GM18508 (cell line): ENCODE measurements around the gene SIAH1.
"Not testable (repeated sequence)": the region's sequence is repeated elsewhere in the genome, so short reads cannot be mapped to it uniquely, and the experiment has no call there.

Source experiments
- ATAC-seq: cut with Tn5 transposase; IDR thresholded peaks from one replicate; pipeline ENCODE4 v1.9.1; 2021; ENCODE audit warnings: moderate number of reproducible peaks; ENCODE audit not compliant: insufficient read depth, unreplicated experiment

SIAH1 gene

DNA sequence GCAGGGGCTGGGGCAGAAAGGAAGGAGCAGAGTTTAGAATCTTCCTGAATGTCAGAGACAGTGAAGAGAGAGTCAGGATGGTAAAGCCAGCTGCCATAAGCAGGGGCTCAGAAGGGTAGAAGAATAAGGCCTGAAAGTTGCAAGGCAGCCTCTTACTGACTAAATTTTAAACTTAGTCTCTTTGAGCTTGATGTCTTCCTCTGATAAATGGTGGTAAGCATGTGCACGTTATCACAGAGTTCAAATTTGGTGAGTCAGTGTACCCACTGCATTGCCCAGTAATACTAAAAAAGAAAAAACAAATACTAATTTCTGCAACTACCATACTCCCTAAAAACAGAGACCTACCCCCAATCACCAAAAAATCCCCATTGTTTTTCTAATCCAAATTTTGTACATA, 45.2 kb downstream of the SIAH1 start:
- ATAC-seq = no peak

DNA sequence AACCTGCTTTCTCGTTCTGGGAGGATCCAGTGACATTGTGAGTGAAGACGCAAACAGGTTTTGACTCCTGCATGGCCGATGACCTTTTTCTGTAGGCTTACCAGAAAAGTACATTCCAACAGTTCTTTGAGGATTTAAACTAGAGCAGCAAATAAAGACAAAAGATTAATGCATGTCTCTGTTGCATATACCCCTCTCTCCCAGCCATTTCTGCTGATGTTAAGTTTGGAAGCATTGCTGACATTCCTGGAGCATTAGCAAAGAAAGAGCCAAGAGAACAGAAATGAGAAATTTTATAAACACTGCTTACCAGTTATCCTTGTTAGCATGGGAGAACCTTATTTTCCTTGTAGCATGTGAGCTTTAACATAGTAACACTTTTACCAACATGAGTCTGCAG, 49.3 kb downstream of the SIAH1 start:
- ATAC-seq = no peak

DNA sequence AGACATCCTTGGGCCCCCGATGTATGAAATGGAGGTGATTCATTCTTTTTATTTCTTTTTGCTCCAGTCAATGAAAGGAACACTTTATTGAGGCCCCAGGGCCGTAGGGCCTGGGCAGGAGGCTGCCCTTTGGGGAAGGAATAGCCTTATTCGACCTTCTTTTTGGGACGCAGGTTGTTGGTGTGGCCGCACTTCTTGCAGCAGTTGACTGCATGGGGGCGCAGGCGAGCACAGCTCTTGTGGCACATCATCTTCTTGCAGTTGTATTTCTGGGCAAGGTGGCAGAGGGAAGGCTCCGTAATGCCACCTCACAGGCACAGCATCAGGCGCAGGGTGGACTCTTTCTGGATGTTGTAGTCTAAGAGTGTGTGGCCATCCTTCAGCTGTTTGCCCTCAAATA, 50.9 kb downstream of the SIAH1 start:
- ATAC-seq = no peak

DNA sequence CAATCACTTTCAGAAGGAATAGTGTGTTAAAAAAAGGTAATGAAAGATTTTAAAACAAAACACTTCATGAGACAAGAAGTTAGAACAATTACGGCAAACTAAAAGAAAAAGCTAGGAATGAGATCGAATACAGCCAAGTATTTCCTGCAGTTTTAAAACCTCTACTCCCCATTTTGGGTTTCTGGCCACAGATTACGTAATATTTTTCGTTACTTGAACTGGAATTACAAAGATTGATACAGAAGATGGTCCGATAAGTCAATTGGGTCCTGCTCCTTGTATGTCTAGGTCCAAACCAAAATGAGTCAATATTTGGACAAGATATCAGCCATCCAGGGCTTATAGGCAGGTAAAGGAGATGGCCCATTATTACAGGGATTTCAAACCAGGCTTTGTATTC, 52.2 kb downstream of the SIAH1 start:
- ATAC-seq = no peak

DNA sequence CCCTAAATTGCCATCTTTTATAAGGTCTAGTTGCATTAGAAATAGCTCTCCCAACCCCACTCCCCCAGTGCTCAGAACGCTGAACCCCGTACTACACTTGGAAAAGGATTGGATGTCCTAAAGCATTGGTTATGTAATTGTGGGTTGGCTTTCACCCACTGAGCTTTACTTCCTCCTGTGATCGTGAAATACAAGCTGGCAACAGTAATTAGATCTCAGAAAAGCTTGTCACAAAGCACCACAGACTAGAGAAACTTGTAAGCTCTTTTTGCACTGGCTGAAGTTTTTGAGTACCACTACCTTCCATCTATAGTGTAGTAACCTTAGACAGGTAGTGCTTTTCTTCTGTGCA, 54.4 kb downstream of the SIAH1 start:
- no peak for ATAC-seq

DNA sequence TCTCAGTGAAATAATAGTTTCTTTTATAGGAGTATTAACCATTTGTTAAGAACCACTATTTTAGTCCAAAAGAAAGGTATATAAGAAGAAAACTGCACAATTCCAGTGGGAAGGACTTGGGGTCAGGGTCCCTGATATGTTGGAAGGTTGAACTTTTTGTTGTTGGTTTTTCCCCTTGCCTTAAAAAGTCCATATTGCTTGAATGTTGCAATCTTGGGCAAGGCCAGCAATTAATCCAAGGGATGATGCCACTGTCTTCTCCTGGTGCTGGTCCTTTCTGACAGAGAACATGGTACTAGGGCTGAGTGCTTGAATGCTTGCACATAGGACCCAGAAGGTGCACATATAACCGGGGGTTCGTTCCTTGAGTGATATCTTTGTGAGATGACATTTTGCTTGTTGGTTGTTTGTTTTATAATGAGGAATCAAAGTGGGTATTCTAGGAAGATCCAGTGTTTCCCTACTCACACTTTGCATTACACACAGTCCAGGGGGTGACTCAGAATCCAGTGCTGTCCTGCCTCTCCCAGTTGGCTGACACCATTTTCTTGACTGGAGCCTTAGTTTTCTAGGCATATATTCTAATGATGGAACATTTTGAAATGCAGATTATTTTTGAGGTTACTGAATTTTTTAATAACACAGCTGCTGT, 54.9 kb downstream of the SIAH1 start:
- no peak for ATAC-seq

DNA sequence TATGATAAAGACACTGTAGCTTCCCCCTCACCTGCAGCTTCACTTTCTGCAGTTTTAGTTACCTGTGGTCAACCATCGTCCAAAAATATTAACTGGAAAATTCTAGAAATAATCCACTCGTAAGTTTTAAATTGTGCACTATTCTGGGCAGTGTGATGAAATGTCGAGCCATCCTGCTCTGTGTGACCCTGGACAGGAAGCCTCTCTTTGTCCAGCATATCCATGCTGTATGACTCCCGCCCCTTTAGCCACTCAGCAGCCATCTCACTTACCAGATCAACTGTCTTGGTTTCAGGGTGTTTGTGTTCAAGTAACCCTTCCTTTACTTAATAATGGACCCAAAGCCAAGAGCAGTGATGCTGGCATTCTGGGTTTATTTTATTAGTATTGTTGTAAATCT, 56.1 kb downstream of the SIAH1 start:
- no peak for ATAC-seq

DNA sequence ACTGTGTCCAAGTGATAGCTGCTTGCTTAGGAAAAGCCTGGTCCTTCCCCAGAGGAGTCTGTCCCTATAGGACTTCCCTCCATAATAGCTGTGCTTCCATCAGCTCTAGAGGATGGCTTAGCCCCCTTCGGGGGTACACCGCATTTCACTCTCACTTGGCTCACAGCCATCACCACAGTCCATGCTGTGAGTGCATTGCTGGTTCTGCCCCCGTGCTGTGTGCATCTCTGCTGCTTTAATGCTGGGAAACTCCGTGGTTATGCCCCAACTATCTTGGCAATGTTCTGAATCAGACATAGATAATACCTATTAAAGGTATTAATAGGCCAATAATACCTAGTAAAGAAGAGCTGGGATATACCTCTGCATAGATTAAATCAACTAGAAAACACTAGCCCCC, 58.3 kb downstream of the SIAH1 start:
- no peak for ATAC-seq

DNA sequence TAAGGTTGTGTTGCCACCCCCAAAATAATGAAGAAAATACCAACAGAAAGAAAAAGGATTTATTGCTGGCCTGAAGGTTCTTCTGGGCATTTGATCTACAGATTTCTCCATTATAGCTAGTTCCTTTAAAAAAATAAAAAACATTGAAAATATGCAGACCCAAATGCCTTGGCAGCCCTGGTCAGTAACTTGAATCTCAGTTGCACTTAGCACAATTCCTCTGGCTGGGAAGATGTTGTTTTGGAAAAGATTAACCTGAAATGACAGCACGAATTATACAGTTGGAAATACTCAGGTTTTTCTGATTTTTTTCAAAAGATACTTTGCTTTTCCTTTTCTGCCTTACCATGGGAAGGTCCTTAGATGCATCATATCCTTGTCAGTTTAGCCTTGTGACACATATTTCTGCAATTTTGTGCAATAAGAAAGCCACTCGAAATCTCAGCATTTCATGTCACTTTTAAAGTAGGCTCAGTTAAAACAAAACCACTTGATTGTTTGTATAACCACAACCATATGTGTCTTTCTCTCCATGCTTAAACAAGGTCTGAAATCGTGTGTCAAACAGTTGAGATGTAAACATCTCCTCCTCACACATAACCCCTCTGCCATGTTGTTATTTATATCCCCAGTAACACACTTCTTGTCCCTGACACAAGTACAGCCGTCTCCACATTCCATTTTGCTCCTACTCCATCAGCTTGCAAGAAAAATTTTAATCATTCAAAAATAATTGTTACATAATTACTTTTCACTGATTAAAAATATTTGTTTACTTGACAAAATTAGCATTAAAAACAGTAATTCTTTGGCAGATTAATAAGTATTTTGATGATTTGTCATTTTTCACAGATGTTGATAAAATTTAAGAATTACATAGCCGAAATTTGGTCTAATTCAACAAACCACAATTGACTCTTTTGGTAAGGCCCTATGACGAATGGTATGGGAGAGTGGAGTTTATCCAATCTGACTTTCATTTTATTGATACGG, 61.1 kb downstream of the SIAH1 start:
- no peak for ATAC-seq

DNA sequence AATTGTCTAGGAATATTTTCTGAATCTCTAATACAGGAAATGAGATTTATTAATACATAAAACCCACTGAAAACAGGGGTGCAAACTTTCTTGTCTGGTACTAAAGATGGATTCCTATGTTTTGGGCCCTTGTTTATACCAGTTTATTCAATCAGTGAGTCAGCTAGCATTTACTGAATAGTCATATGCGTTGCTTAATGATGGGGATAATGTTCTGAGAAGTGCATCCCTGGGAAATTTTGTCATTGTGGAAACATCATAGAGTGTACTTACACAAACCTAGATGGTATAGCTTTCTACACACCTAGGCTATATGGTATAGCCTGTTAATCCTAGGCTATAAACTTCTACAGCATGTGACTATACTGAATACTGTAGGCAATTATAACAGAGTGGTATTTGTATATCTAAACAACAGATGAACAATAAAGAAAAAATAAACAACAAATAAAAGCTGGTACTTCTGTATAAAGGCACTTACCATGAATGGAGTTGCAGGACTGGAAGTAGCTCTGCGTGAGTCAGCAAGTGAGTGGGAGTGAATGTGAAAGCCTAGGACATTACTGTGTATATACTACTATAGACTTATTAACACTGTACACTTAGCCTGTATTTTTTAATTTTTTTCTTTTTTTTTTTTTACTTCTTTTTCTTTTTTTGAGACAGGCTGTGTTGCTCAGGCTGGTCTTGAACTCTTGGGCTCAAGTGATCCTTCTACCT, 63.7 kb downstream of the SIAH1 start:
- no peak for ATAC-seq

DNA sequence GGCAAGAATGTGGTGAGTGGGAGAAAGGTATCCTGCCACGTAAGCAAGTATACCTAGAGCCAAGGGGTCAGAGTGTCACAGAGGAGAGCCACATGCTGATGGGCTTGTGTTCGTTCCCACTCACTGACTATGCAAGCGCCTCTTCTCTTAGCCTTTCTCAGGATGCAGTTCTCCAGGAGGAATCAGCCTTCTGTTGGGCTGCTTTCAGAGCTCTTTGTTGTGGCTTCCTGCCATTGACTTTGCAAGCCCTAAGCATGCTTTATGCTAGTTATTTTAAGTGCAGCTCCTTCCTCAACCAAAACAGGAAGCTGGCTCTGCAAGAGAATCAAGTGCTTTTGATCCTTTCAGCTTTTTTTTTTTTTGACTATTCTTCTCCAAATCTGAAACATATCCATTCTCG, 66.6 kb downstream of the SIAH1 start:
- no peak for ATAC-seq

DNA sequence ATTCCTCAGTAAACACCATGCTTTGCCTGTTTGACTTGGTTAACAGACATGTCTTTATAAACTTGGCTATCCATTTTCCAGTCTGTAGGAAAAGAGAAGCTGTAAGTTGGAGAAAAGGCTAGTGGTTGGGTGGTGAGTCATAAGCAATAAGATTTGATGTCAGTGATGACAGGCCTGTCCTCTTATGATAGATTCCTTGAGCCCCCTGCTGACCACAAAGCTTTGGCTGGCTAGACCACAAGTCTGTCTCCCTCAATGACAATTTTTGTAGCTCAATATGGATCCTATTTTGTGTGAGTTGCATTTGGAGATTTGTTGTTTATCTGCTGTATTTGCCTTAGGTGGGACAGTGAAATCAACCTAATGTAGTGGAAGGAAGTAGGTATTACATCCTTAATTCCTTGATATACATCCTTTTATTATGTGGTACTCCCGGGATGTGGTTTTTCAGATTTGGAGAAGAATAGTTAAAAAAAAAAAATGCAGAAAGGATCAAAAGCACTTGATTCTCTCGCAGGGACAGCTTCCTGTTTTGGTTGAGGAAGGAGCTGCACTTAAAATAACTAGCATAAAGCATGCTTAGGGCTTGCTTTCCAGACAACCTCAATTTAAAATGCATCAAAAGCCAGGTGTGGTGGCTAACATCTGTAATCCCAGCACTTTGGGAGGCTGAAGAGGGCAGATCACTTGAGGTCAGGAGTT, 67.4 kb downstream of the SIAH1 start:
- no peak for ATAC-seq

DNA sequence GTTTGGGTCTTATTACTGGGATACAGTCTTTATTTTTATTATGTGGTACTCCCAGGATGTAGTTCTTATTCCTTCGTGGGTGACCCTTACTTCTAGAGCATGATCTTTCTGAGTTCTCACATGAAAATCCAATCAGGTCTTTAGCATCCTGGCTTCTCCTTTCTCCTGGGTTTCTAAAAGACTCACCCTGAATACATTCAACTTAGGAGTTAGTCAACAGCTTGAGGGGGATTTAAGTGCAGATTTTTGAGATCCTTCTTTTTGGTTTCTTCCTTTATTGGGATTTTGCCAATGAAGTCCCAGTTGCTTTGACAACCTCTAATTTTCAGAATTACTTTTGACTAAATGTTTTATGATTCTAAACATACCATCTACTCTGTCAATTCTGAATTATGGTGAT, 68.2 kb downstream of the SIAH1 start:
- no peak for ATAC-seq

DNA sequence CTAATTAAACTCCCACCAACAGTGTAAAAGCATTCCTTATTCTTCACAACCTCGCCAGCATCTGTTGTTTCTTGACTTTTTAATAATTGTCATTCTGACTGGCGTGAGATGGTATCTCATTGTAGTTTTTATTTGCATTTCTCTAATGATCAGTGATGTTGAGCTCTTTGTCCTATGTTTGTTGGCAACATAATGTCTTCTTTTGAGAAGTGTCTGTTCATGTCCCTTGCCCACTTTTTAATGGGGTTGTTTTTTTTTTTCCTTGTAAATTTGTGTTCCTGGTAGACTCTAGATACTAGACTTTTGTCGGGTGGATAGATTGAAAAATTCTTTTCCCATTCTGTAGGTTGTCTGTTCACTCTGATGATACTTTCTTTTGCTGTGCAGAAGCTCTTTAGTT, 71.3 kb downstream of the SIAH1 start:
- not testable (repeated sequence) for ATAC-seq

DNA sequence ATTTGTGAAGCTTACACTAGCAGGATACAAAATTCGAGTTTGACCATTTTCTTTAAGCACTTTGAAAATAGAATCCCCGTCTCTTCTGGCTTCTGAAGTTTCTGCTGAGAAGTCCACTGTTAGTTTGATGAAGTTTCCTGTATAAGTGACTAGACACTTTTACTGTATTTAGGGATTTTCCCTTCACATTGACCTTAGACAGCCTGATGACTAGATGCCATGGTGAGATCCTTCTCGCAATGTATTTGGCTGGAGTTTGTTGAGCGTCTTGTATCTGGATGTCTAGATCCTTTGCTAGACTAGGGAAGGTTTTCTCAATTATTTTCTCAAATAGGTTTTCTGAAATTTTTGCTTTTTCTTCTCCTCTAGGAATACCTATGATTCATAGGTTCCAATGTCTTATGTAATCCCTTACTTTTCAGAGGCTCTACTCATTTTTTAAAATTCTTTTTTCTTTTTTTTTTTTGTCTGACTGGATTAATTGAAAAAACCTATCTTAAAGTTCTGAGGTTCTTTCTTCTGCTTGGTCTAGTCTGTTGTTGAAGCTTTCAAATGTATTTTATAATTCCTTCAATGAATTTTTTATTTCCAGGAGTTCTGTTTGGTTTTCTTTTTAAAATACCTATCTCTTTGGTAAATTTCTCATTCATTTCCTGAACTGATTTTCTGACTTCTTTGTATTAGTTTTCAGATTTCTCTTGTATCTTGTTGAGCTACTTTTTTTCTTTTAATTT, 74.1 kb downstream of the SIAH1 start:
- ATAC-seq = no peak
